NAMALWA (cell line): ENCODE measurements around the gene GAGE12J.
"Not testable (repeated sequence)": the region's sequence is repeated elsewhere in the genome, so short reads cannot be mapped to it uniquely, and the experiment has no call there.

Experiments used
- DNase-seq: peaks from one replicate; pipeline ENCODE4 v3.0.0-alpha.2; 2015; ENCODE audit warnings: low spot score

GAGE12J gene, protein sequence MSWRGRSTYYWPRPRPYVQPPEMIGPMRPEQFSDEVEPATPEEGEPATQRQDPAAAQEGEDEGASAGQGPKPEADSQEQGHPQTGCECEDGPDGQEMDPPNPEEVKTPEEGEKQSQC

DNA sequence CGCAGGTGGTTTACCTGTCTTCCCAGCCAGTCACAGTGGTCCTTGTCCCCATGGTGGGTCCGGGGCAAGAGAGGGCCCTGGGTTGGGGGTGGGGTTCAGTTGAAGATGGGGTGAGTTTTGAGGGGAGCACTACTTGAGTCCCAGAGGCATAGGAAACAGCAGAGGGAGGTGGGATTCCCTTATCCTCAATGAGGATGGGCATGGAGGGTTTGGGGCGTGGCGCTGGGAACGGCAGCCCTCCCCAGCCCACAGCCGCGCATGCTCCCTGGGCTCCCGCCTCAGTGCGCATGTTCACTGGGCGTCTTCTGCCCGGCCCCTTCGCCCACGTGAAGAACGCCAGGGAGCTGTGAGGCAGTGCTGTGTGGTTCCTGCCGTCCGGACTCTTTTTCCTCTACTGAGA, at the start of gene GAGE12J:
TSS of gene GAGE12J (plus strand) at position 301 of the 400 bp plus-strand sequence. CDS start 1,157 bp downstream, outside the sequence.
- not testable (repeated sequence) for DNase-seq

DNA sequence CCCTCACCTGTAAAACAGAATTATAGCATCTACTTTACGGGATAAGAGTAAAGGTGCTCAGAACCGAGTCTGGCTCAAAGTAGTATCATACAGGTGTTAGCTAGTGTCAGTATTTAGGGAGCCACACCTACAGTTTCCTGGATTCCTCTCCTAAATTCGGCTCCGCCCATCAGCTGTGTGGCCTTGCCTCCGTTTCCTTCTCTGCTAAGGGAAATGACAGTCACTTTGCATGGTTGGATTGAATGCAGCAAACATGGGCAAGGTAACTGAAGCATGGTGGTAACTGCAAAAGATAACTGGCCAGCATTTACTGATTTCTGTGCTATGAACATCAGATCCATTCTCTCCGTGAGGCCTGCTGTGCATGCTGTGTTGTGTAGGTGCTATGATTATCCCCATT, 49.4 kb upstream of the GAGE12J start:
- no peak for DNase-seq

DNA sequence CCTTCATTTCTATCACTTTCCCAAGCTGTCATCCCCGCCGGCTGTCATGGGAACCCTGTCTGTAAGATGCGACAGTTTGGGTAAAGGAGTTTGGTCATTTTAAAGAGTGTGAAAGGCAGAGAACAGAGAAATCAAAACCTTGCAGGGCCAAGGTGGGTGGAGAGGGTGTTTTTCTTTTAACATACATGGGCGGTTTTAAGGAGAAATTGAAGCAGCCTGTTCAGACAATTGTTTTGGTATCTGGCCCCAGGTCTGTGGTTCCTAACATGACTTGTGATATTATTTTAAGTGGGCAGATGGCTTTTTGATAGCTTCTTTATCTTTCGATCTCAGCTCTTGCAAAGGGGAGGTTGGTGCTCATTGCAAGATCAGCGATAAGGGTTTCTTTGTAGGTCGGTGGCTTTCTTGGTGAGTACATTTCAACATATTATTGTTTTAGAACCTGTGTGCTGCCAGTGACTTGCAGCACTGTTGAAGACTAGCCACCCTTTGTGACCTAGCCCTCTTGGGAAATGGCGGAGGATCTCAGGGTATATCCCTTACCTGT, 48.6 kb upstream of the GAGE12J start:
- no peak for DNase-seq

DNA sequence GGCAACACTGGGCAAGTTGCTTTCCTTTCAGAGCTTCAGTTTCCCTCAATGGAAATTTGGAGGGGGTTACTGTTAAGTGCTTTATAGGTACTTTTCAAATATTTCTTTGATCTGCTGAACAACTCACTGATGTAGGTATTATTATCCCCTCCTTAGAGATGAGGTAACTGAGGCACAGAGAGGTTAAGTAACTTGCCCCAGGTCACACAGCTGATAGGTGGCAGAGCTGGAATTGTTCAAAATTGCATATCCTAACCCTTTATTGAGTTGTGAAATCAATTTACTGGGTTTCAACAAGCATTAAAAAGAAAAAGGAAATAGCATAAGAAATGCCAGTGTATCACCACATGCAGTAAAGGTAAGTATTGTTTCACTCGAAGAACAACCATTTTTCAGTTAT, 45.6 kb upstream of the GAGE12J start:
- DNase-seq: no peak

DNA sequence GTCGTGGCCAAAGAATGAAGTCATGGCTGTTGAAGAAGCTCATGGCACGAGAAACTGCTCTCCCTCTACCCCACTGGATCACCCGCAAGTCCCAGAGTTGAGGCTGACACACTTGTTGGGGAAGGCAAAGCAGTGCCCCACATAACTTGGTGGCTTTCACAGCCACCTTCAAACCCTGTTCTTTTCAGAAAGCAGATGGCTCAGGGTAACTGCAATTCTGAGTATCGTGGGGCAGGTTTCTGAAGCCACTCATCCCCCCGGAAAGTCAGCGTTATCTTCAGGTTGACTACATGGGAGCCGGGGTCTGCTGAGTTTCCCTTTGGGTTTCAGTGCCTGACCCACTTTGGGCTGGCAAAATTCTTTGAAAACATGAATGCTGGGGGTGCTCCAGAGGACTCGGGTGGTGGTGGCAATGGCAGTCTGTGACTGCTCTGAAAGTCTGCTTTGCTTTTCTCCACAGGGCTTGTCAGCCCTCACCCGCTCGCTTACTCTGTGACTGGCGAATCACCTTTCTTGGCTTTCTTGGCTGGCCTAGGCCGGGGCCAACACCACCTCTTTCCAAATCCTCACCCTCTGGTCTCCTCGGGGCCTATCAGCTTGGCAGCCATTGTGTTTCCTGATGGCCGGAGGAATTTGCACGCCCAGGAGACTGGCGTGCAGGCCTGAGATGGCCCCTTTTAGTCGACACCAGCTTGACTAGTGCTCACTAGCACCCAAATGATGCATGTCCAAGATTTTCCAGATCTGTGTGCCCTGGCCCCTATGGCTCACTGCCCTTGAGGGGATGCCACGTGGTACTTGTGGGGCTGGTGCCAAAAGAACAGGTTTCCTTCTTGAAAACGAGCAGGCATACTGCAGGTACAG, 44.9 kb upstream of the GAGE12J start:
- no peak for DNase-seq

DNA sequence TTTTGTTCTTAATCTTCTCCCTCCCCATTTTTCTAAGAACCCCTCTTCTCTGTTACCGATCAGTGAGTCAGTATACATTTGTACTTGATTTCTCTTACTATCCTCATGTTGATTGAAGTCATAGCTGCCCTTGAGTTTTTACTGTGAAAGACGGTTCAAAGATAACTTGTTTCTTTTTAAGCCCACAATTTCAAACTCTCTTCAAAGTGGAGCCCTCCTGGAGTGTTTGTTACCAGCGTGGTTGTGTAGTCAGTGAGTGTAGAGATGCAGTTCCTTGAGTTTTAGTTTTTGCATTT, 44.4 kb upstream of the GAGE12J start:
- DNase-seq: no peak

DNA sequence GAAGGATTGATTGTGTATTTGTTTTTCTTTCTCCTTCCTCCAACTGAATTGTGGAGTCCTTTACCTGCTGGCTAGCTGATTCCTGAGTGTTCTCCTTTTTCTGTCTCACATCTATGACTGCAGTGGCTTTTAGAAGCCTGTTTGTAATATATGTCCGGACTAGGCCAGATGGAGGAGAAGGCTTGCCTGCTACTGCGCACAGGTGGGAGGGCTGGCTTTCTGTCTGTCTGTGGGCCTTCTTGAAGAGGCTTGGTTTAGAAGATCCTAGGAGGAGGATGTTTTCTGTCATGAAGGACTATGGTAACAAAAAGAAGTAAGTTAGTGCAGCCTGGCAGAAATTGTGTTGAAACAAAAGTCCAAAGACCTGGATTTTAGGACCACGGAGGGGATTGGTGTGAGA, 43.8 kb upstream of the GAGE12J start:
- DNase-seq: no peak

DNA sequence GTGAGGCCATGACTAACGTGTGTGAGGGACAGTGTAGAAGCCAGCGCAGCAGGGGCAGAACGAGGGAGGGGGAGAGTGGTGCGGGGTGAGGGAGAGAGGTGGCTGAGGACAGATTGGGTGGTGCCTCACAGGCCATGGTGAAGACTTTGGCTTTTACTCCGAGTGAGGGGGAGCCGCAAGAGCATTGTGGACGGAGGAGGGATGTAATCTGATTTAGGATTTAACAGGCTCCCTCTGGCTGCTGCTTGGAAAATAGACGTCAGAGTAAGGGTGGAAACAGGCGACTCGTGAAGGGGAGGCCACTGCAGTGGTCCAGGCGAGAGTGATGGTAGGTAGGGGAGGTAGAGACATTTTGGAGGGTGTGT, 39.2 kb upstream of the GAGE12J start:
- DNase-seq: no peak

DNA sequence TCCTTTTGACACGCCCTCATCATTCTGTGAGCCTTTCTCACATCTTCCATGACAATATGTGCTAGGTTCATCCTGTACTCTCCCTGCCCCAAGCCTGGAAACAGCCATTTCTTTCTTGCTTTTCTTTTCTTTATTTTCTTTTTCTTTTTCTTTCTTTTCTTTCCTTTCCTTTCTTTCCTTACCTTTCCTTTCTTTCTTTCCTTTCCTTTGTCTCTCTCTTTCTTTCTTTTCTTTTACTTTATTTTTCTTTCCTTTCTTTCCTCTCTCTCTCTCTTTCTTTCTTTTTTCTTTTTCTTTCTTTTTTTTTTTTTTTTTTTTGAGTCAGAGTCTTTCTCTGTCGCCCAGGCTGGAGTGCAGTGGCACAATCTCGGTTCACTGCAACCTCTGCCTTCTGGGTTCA, 37.6 kb upstream of the GAGE12J start:
- no peak for DNase-seq

DNA sequence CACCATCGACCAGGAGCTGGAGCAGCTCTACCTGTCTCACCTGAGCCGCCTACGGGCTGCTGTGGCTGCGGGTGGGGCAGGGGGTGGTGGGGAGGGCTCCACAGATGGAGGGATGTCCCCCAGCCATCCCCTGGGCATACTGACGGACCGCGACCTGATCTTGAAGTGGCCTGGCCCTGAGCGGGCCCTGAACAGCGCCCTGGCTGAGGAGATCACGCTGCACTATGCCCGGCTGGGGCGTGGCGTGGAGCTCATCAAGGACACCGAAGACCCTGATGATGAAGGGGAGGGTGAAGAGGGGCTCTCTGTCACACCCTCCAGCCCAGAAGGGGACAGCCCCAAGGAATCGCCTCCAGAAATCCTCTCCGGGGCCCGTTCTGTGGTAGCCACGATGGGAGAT, 35.7 kb upstream of the GAGE12J start:
- no peak for DNase-seq

DNA sequence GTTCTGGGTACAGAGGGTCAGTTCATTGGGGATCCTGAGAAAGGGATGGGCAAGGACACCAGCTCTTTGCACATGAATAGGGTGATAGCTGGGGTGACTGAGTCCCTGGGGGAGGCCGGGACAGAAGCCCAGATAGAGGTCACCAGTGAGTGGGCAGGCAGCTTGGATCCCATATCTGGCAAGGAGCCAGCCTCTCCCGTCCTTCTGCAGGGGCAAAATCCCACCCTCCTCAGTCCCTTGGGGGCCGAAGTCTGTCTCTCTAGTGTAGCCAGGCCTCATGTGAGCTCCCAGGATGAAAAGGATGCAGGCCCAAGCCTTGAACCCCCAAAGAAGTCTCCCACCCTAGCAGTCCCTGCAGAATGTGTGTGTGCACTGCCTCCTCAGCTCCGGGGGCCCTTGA, 35.3 kb upstream of the GAGE12J start:
- no peak for DNase-seq

DNA sequence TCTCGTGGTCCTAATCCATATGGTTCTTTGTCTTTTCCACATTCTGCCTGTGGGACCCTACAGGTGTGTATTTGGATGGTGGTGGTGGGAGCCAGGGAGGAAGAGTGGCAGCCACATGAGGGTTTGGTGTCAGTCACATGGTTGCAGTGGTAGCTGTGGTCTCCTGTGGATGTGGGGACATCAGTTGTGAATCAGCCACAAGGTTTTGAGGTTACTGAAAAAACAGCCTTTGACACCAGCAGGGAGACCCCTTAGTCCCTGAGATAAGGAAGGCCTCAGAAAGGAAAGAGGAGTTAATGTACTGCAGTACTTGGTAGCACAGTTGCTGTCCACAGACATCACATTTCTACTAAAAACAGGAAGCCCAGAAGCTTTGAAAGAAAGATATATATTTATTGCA, 34.2 kb upstream of the GAGE12J start:
- DNase-seq: no peak

DNA sequence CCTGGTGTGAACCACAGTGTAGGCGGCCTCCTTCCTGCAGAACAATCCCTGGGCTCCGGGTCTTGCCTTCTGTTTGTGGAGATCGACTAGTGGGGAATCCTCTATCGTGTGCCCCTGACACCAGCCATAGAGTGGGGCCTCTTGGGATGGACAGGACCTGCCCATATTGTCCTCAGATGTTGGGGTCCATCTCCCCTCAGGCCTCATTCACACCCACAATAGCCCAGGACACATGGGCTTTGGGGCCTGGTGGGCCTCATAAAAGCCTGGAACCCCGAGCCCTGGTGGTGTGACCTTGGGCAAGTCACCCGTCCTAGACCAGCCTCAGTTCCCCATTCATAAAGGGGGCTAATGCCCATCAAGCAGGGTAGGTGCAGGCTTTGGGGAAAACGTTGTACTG, 31.6 kb upstream of the GAGE12J start:
- no peak for DNase-seq

DNA sequence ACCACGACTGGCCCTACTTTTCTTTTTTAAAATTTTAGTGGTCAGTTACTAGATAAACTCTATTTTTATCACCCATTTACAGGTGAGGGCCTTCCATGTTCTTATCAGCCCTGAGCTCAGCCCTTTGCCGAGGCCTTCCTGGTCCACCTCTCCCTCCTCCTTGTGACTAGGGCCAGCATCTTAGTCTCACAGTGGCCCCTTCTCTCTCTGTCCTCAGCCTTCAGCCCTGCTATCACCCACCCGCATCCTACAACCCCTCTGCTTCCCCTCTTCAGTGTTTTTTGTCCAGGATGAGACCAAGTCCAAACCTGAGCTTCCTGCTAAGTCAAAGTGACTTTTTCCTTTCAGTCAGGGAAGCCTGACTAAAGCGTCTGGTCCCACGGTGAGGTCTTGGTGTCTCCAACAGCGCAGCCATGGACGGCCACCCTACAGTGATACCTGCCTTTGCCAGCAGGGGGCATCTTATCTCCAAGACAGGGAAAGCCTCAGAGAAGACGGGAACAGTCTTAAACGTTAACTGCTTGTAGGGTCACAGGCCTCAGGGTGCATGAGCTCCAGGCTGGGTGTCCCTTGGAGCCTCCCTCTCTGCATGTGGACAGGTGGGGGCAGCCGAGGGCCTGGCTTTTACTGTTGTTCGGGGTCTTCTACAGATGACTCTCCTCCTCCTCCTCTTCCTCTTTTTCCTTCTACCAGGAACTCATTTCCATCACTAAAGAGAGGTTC, 30.1 kb upstream of the GAGE12J start:
- DNase-seq: peak; percentile 61

DNA sequence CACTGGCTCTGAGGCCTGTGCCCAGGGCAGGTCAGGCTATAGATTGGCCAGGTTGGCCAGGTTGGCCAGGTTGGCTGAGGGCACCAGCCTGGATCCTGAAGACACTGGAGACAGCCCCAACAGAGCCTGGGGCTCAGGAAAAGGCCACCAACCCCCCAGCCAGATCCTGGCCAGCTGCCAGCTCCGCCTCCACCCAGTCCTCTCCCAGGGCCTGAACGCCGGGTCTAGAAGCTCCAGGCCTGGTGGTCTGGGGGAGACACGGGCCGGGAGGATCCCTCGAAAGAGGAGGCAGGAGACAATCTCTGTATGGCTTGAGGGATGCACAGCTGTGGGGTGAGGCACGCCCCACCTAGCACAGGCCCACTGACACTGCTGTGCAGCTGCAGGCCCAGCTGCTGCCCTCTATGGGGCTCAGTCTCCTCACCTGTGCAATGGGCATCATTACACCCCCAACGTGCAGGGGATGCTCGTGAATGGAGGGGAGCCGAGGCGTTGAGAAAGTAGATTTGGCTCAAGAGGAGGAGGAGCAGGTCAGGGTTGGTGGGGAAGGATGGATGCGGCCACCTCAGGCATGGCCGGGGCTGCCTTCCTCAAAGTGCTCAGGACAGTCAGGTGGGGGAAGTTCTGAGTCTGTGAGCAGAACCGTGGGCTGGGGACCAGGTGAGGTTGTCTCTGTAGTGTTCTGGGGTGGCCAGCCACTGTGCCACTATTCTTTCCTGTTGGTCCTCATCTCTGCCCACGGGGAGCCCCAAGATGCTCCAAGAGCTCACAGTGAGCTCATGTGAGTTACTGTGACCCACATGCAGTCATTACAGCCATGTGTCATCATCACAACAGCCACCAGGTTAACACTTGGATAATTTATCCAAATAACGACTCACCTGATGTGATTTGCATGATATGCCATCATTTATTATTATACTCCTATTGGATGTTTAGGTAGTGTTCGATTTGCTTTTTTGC, 29.2 kb upstream of the GAGE12J start:
- no peak for DNase-seq

DNA sequence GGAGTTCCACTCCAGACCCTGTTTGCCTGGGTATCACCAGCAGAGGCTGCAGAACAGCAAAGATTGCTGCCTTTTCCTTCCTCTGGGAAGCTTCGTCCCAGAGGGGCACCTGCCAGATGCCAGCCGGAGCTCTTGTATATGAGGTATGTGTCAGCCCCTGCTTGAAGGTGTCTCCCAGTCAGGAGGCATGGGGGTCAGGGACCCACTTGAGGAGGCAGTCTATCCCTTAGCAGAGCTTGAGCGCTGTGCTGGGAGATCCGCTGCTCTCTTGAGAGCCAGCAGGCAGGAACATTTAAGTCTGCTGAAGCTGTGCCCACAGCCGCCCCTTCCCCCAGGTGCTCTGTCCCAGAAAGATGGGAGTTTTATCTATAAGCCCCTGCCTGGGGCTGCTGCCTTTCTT, 22.5 kb upstream of the GAGE12J start:
- not testable (repeated sequence) for DNase-seq

DNA sequence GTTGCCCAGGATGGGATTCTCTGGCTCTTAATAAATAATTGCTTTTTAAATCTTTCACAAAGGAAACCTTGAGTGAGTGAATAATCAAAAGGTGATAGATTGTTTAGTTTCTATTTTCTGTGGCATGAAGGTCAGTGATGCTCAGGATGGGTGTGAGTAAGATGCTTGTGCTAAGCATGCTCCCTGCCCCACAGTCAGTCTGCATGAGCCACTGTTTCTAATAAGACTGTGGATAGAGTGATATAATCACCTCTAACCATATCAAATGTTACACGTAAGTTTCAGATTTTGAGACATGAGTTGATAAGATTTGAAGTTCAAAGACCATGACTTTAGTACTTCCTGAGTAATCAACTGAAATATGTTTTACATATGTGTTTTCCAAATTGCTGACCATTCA, 21.1 kb upstream of the GAGE12J start:
- no peak for DNase-seq

DNA sequence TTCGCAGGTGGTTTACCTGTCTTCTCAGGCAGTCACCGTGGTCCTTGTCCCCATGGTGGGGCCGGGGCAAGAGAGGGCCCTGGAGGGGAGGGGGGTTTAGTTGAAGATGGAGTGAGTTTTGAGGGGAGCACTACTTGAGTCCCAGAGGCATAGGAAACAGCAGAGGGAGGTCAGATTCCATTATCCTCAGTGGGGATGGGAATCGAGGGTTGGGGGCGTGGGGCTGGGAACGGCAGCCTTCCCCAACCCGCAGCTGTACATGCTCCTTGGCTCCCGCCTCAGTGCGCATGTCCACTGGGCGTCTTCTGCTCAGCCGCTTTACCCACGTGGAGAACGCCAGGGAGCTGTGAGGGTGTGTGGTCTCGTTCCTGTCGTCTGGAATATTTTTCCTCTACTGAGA, 18.5 kb upstream of the GAGE12J start, which contains the start of gene GAGE10:
TSS of gene GAGE10 (plus strand) at position 301 of the 400 bp plus-strand sequence. CDS start 1,214 bp downstream, outside the sequence.
- no peak for DNase-seq

DNA sequence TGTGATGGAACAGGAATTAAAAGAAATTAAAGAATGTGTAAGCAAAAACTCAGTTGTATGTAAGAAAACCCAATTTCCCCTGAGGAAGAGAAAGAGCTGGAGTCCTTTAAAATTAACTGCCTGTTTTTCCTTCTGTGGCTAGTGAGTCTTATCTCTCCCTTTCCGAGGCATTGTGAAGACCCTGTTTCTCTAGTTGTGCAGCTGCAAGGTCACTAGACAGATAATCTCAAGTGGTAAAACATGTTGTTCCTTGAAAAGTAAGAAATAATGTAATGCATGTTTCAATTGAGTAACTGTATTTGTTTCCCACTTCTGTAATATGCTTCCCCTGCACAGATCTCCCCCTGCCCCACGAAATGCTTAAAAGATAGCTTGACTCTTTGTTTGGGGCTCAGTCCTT, 14.1 kb upstream of the GAGE12J start:
- not testable (repeated sequence) for DNase-seq

DNA sequence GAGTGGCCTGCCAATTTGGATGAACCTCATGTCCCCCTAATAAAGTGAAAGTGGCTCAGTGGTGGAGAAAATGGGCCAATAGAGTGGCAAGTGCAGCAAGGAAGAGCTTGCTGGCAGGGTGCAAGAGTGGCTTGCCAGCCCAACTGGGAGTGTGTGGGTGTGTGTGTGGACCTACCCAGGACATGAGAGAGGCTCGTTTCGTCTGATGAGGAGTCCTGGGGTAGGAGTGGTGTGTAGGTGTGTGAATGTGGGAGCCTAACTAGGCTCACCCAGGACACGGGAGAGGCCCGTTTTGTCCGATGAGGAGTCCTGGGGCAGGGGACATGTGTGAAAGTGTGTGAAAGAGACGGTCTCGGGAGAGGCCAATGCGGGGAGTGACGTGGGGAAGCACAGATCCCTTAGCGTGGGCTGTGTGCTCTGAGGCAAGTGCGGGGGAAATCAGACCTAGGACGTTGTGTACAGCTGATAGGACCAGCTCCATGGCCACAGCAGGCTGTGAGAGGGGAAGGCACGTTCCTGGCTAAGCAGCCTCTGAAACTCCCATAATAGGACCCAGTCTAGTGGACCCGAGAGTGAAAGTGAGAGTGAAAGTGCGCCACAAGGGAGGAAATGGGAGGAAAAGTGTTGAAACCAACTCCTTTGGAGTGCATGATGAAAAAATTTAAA, 13.1 kb upstream of the GAGE12J start:
- DNase-seq: no peak

DNA sequence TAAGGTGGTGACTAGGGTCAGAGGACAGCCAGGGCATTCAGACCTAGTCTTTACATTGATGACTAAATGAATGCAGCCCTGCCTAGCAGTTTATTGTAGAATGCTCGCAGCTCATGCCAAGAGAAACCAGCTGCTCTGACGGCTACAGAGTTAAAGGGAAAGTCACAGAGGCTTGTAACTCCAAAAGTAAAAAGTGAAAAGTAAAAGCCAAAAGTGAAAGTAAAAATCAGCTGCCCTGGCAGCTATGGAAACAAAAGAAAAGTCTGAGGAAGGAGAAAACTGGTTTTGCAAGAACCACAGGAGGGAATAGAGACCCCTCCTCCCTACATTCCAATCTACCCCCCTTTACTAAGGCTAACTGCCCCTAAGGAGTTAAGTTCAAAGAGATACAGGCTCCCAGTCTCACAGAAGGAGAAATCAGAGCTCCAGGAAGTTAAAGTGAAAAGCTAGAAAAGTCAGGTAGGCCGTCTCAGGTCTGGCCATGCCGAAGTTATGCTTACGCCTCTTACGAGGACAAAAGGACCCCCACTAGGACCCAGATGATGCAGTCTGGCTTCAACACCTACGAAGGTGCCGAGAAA, 12.3 kb upstream of the GAGE12J start:
- peak; percentile 4 for DNase-seq
